HFF-Myc (cell line): ENCODE measurements around the gene MINDY3.

Experiments
- DNase-seq: peaks from one replicate; pipeline ENCODE4 v3.0.0-alpha.2; 2011; ENCODE audit warnings: low read depth; ENCODE audit errors: extremely low read depth
- H3K4me3 ChIP-seq: replicated peaks from 2 replicates; pipeline ENCODE4 v1.5.1; 2011; ENCODE audit warnings: low read depth, mild to moderate bottlenecking, control low read depth, low read length
- TF ChIP-seq, protein P1 (sequence below): IDR thresholded peaks from 2 replicates; pipeline ENCODE4 v1.5.1; 2012; ENCODE audit warnings: mild to moderate bottlenecking, low read depth, low read length, control low read depth; ENCODE audit errors: missing control alignments

MINDY3 gene

GRCh38 chr10:15868006-15868405 lies 7.7 kb upstream of the MINDY3 start:
- no peak overlapping the region for H3K4me3 ChIP-seq
- DNase-seq: no peak
- TF ChIP-seq, protein P1, sequence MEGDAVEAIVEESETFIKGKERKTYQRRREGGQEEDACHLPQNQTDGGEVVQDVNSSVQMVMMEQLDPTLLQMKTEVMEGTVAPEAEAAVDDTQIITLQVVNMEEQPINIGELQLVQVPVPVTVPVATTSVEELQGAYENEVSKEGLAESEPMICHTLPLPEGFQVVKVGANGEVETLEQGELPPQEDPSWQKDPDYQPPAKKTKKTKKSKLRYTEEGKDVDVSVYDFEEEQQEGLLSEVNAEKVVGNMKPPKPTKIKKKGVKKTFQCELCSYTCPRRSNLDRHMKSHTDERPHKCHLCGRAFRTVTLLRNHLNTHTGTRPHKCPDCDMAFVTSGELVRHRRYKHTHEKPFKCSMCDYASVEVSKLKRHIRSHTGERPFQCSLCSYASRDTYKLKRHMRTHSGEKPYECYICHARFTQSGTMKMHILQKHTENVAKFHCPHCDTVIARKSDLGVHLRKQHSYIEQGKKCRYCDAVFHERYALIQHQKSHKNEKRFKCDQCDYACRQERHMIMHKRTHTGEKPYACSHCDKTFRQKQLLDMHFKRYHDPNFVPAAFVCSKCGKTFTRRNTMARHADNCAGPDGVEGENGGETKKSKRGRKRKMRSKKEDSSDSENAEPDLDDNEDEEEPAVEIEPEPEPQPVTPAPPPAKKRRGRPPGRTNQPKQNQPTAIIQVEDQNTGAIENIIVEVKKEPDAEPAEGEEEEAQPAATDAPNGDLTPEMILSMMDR: no peak

- TF ChIP-seq, protein P1: no peak
- no peak overlapping the region for H3K4me3 ChIP-seq
- no peak for DNase-seq
Measured at GRCh38 chr10:15865304-15865703, 5.0 kb upstream of the MINDY3 start.

GRCh38 chr10:15864419-15864818 lies 4.1 kb upstream of the MINDY3 start:
- TF ChIP-seq, protein P1: no peak
- no peak for DNase-seq
- H3K4me3 ChIP-seq: no peak overlapping the region

- TF ChIP-seq, protein P1: no peak
- DNase-seq: no peak
- no peak overlapping the region for H3K4me3 ChIP-seq
Measured at GRCh38 chr10:15863733-15864132, 3.4 kb upstream of the MINDY3 start.

DNA sequence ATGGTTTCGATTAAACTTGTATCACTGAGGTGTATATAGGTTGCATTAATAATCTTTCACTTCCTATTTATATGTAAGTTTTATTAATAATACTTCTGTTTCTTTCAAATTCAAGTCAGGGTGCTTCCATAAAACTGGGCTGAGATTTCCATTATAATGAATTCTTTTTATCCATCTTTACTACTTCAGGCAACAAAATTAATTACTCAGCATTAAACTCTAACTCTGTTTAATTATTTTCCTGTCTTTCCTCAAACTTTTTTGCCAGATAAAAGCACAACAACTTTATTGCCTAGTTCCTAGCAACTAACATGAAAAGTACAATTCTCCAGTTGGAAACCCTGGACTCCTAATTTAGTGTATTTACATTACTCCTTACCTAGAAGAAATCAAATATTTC lies 3.0 kb upstream of the MINDY3 start:
- TF ChIP-seq, protein P1: no peak

DNA sequence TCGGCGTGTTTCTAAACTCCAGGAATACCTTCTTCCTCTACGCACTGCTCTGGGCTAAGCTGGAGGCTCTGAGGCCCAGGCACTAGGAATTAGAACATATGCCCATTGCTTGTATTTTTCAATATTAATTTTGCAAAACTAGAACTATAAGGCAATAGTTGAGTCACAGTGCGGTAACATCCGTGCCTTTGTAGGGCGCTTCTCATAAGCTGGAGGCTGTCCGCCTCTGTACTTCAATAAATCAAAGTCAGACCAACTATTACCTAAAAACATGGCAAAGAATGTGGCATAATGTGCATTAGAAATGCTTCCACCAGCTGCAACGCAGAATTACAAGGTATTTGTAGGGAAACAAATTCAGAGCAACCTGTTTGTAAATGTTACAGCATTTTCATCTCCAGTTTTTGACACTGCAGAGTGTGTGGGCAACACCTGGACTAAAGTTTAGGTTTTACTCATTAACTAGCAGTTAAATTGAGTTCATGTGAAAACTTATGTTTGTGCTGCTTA lies 440 bp upstream of the MINDY3 start:
- no peak for DNase-seq
- TF ChIP-seq, protein P1: no peak
- peak overlapping the region; percentile 77 for H3K4me3 ChIP-seq

More for the DNA sequence above, 3.0 kb upstream of the MINDY3 start:
- no peak for DNase-seq
- H3K4me3 ChIP-seq: no peak overlapping the region

GRCh38 chr10:15859509-15859905 lies 800 bp downstream of the MINDY3 start:
- TF ChIP-seq, protein P1: no peak
- H3K4me3 ChIP-seq: peak overlapping the region; percentile 77
- no peak for DNase-seq
